GM12892 (cell line): Measurements from ENCODE around the gene NDUFS1.
A peak's percentile ranks its signal among the peaks of the same experiment; 100 is the strongest.
"Not testable (repeated sequence)": the region's sequence is repeated elsewhere in the genome, so short reads cannot be mapped to it uniquely, and the experiment has no call there.

Experiments used
- DNase-seq: peaks from one replicate; pipeline ENCODE4 v3.0.0; 2011; ENCODE audit not compliant: insufficient read length
- FAIRE-seq: peaks from 2 replicates; lab custom pipeline; 2011; peaks lifted over from hg19 to GRCh38; lab: Jason Lieb, UNC
- POLR2A ChIP-seq: IDR thresholded peaks from 2 replicates; pipeline ENCODE4 v1.6.1; 2011; ENCODE audit warnings: low read depth, low read length, control low read depth
- POLR2AphosphoS5 ChIP-seq: IDR thresholded peaks from 2 replicates; pipeline ENCODE4 v1.6.1; 2011; ENCODE audit warnings: low read depth, low read length, control low read depth
- TAF1 ChIP-seq: IDR thresholded peaks from 2 replicates; pipeline ENCODE4 v1.6.1; 2011; ENCODE audit warnings: low read depth, mild to moderate bottlenecking, control low read depth, low read length, borderline replicate concordance

NDUFS1 gene

DNA sequence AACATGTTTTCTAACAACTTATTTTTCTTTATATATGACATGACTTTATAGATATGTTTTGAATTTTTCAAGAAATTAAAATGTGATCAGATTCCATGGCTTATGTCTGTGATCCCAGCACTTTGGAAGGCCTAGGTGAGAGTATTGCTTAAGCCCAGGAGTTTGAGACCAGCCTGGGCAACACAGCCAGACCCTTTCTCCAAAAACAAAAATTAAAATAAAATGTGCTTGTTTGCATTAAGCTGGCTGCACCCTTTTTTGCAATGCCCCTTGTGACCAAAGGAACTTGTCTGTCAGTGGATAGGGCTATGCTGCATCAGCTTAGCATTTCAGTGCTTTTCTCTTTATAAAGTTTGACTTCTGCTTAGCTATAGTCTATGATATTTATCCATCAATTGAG is 71.0 kb downstream of the NDUFS1 start:
- TF ChIP-seq TAF1 (no peak), POLR2AphosphoS5 (no peak), POLR2A (no peak)
- no peak for FAIRE-seq
- no peak for DNase-seq

DNA sequence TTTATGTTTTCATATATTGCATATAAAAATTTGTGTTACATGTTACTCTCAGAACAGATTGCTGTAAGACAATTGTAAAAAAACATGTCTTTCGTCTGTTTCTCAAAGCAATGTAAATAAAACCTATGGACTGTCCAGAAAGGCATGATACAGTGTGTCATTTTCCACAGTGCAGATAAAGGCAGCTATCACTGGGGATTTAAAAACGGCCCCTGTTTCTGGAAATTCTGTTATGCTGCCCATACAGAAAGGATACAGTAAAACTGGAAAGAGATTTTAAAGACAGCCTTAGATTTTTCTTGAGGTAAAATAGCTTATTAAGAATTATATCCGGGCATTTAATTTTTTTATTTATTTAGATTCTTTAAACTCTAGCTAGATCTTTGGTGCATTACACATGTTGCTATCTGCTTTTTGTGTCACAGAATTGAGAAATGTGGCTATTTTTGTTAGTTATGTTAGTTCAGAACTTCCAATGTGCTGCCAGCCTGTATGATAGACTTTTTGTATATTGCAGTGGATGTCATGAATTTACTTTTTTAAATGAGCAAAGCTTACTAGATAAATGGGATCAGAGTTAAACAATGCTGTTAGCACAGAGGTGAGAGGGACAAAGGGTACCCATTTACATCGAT is 72.4 kb downstream of the NDUFS1 start:
- DNase-seq: no peak
- peak; percentile 83 for FAIRE-seq
- TF ChIP-seq POLR2A (no peak), POLR2AphosphoS5 (no peak), TAF1 (no peak)

DNA sequence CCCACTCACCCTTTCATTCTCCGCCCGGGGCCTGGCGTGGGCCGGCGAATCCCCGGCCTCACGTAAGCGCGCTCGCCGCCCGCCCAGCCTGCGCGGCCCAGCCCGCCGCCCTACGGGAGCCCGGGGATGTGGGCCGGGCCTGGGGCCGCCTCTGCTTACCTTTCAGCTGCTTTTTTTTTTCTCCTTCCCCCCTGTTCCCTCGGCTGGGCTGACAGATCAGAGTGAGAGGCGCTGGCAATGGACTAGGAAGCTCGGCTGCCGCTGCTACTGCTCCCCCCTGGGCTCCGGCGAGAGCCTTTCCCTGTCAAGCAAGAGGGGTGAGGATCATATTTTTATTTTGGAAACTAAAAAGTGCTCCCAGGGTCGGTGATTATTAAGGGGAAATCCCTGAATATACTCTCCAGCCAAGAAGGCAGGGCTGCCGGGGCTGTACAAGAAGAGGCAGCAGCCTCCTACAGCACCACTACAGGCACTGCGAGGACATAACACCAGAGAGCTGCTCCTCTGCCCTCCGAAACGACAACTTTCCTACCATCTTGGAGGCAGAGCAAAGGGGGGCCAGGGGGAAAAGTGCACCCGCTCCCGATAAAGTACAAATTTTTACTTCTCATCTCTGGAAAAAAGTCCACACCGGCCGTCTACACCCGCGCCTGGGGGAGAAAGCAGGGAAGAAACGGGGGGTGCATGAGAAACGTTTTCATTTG is 73.3 kb downstream of the NDUFS1 start, which contains the start of gene INO80D:
INO80D (minus strand) TSS at position 433 of the 704 bp plus-strand sequence. CDS start 23,158 bp downstream, outside the sequence.
- peak; percentile 50 for DNase-seq
- TF ChIP-seq TAF1 (peak; percentile 43), POLR2AphosphoS5 (peak; percentile 67; the same call in 1 of the 2 replicates), POLR2A (peak; percentile 84)
- peak; percentile 94 for FAIRE-seq

GRCh38 chr2:206084870-206085741 is 74.1 kb downstream of the NDUFS1 start:
- TF ChIP-seq TAF1 (no peak), POLR2AphosphoS5 (no peak)
- FAIRE-seq (peak; percentile 76), DNase-seq (peak; percentile 29)

GRCh38 chr2:206084439-206084869 is 74.8 kb downstream of the NDUFS1 start:
- no peak for FAIRE-seq
- TF ChIP-seq TAF1: no peak
- no peak for TF ChIP-seq POLR2A
- no peak for TF ChIP-seq POLR2AphosphoS5
- no peak for DNase-seq

GRCh38 chr2:206083602-206084438 is 75.4 kb downstream of the NDUFS1 start:
- TF ChIP-seq POLR2A: no peak
- TF ChIP-seq TAF1: no peak
- no peak for TF ChIP-seq POLR2AphosphoS5
- peak; percentile 92 for FAIRE-seq
- DNase-seq: peak; percentile 28

GRCh38 chr2:206082298-206082843 is 76.9 kb downstream of the NDUFS1 start:
- FAIRE-seq: peak; percentile 44
- TF ChIP-seq POLR2A: no peak
- no peak for TF ChIP-seq POLR2AphosphoS5
- TF ChIP-seq TAF1: no peak
- DNase-seq: no peak

DNA sequence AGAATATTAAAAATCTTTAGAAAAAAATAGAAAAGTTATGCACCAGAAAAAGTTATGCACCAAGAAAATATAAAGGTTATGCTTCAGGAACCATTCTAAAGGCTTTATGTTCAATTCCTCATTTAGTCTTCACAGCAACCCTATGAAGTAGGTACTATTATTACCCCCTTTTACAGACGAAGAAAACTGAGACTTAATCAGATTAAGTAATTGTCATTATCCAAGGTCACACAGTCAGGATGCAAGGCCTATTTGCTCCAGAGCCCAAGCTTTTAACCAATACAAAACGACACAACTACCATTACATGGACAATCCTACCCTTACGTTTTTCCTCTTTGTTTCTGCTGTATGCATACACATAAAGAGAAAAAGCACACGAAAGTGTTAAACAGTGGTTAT is 78.3 kb downstream of the NDUFS1 start:
- DNase-seq (no peak), FAIRE-seq (no peak)
- no peak for TF ChIP-seq POLR2AphosphoS5
- TF ChIP-seq POLR2A: no peak
- no peak for TF ChIP-seq TAF1

- DNase-seq (no peak), FAIRE-seq (no peak)
- TF ChIP-seq TAF1 (no peak), POLR2AphosphoS5 (no peak), POLR2A (no peak)
Measured at GRCh38 chr2:206079699-206080465, 79.4 kb downstream of the NDUFS1 start.

- FAIRE-seq, DNase-seq: not testable (repeated sequence)
Measured at GRCh38 chr2:206077879-206078278, 81.4 kb downstream of the NDUFS1 start.
